Activated CD4-positive, alpha-beta memory T cell treated with anti-CD3 and anti-CD28 coated beads, Interleukin-2, amount 10 ng/mL, durations not matched to agents 7 days and 5 days (primary cell): Measurements from ENCODE around the gene PSAT1. TPM values are rescaled to one million over a fixed set of nuclear protein-coding genes. Genes with fewer than 3 reads are reported as not detected.

Experiments used
- CTCF ChIA-PET: fragments of 350-600 bp; sonication (Branson Sonifier 250); formaldehyde crosslinking; loops from one replicate; lab custom pipeline; 2021; ENCODE audit warnings: antibody characterized with exemption, inconsistent platforms; lab: Charles Lee
- POLR2A ChIA-PET: fragments of 350-600 bp; sonication (Branson Sonifier 250); formaldehyde crosslinking; loops from one replicate; lab custom pipeline; 2021; ENCODE audit warnings: antibody characterized with exemption; lab: Charles Lee
- DNase-seq: peaks from one replicate; pipeline ENCODE4 v3.0.0-alpha.2; 2020
- H3K27ac Mint-ChIP-seq: one replicate; pipeline ENCODE4 v1.8.0; 2021; ENCODE audit warnings: mild to moderate bottlenecking, mixed read lengths
- H3K27me3 Mint-ChIP-seq: one replicate; pipeline ENCODE4 v1.8.0; 2021; ENCODE audit warnings: mixed read lengths
- H3K36me3 Mint-ChIP-seq: one replicate; pipeline ENCODE4 v1.8.0; 2021; ENCODE audit warnings: low read depth, mixed read lengths
- H3K4me1 Mint-ChIP-seq: one replicate; pipeline ENCODE4 v1.8.0; 2021; ENCODE audit warnings: mixed read lengths
- H3K4me3 Mint-ChIP-seq: one replicate; pipeline ENCODE4 v1.8.0; 2021; ENCODE audit warnings: mild to moderate bottlenecking, mixed read lengths
- H3K9me3 Mint-ChIP-seq: one replicate; pipeline ENCODE4 v1.8.0; 2021; ENCODE audit warnings: mixed read lengths
- total RNA-seq, 2 experiments: library from RNA; stranded (reverse); gene quantifications; one replicate each; pipeline ENCODE4 v1.2.3, GENCODE V29; 2021

PSAT1 gene
- 100 to 1,000 TPM; 125 to 130 TPM for total RNA-seq

- Mint-ChIP-seq H3K36me3 (peaks cover 30% of the 10 kb centered on the region), H3K27me3 (no peaks in the 10 kb centered on the region), H3K4me3 (peak within 1 kb of the TSS; percentile 93), H3K9me3 (no peaks in the 10 kb centered on the region), H3K4me1 (peaks cover 53% of the 10 kb centered on the region), H3K27ac (peak within 1 kb of the TSS; percentile 87)
- POLR2A ChIA-PET, result interaction anchor here (0.6 to 5.5 kb wide), 24 partner anchors 8 to 1275 kb away, joined by 3 to 51 read pairs (median 4); partner anchors contain the start of genes CEP78 and TLE4
- CTCF ChIA-PET, result interaction anchor here (0.5 to 1.5 kb wide), 13 partner anchors 9 to 1309 kb away, joined by 3 to 8 read pairs (median 5); partner anchors contain the start of gene CEP78
- DNase-seq, result peak; percentile 95
These were observed at the start of gene PSAT1 for GRCh38 chr9:78296893-78297671. PSAT1 (plus strand) TSS chr9:78297125; CDS start chr9:78297211, 86 bp downstream.

- Mint-ChIP-seq H3K9me3 (no peaks in the 10 kb centered on the region), H3K4me1 (peaks cover 6% of the 10 kb centered on the region), H3K27me3 (no peaks in the 10 kb centered on the region), H3K4me3 (no peak overlapping the region), H3K36me3 (peaks cover 44% of the 10 kb centered on the region), H3K27ac (no peak overlapping the region)
- ChIA-PET POLR2A (no interaction called here), CTCF (no interaction called here)
- no peak for DNase-seq
These were observed 48.3 kb upstream of the PSAT1 start for GRCh38 chr9:78248635-78249034.

GRCh38 chr9:78249542-78249941, 47.4 kb upstream of the PSAT1 start:
- H3K4me1 Mint-ChIP-seq, result peaks cover 6% of the 10 kb centered on the region
- H3K4me3 Mint-ChIP-seq, result no peak overlapping the region
- no peak overlapping the region for H3K27ac Mint-ChIP-seq
- peaks cover 47% of the 10 kb centered on the region for H3K36me3 Mint-ChIP-seq
- no peak for DNase-seq
- no peaks in the 10 kb centered on the region for H3K27me3 Mint-ChIP-seq
- POLR2A ChIA-PET, result no interaction called here
- CTCF ChIA-PET, result no interaction called here
- H3K9me3 Mint-ChIP-seq, result no peaks in the 10 kb centered on the region

GRCh38 chr9:78252616-78253015, 44.3 kb upstream of the PSAT1 start:
- no peaks in the 10 kb centered on the region for H3K9me3 Mint-ChIP-seq

GRCh38 chr9:78253285-78253684, 43.6 kb upstream of the PSAT1 start:
- H3K9me3 Mint-ChIP-seq, result no peaks in the 10 kb centered on the region
- H3K4me3 Mint-ChIP-seq, result no peak overlapping the region
- no peaks in the 10 kb centered on the region for H3K27me3 Mint-ChIP-seq
- DNase-seq, result no peak
- H3K27ac Mint-ChIP-seq, result no peak overlapping the region
- POLR2A ChIA-PET, result no interaction called here
- H3K4me1 Mint-ChIP-seq, result peaks cover 6% of the 10 kb centered on the region
- CTCF ChIA-PET, result no interaction called here
- peaks cover 42% of the 10 kb centered on the region for H3K36me3 Mint-ChIP-seq

More at GRCh38 chr9:78252616-78253015, 44.3 kb upstream of the PSAT1 start:
- Mint-ChIP-seq H3K36me3 (peaks cover 47% of the 10 kb centered on the region), H3K4me3 (no peak overlapping the region), H3K4me1 (peaks cover 6% of the 10 kb centered on the region), H3K27me3 (no peaks in the 10 kb centered on the region), H3K27ac (no peak overlapping the region)
- POLR2A ChIA-PET, result no interaction called here
- CTCF ChIA-PET, result no interaction called here
- no peak for DNase-seq

- H3K27ac Mint-ChIP-seq, result no peak overlapping the region
- DNase-seq, result no peak
- no peaks in the 10 kb centered on the region for H3K9me3 Mint-ChIP-seq
- H3K4me1 Mint-ChIP-seq, result no peaks in the 10 kb centered on the region
- H3K4me3 Mint-ChIP-seq, result no peak overlapping the region
- CTCF ChIA-PET, result interaction anchor here (2.2 to 3.6 kb wide), 2 partner anchors 108 kb away, joined by 8 to 13 read pairs; no protein-coding TSS in a partner anchor
- peaks cover 26% of the 10 kb centered on the region for H3K36me3 Mint-ChIP-seq
- POLR2A ChIA-PET, result no interaction called here
- H3K27me3 Mint-ChIP-seq, result no peaks in the 10 kb centered on the region
These were observed 35.4 kb upstream of the PSAT1 start for GRCh38 chr9:78261403-78262001.

- DNase-seq, result no peak
- no peaks in the 10 kb centered on the region for H3K27me3 Mint-ChIP-seq
- no peaks in the 10 kb centered on the region for H3K4me1 Mint-ChIP-seq
- H3K9me3 Mint-ChIP-seq, result no peaks in the 10 kb centered on the region
- H3K27ac Mint-ChIP-seq, result no peak overlapping the region
- H3K4me3 Mint-ChIP-seq, result no peak overlapping the region
- ChIA-PET POLR2A (no interaction called here), CTCF (interaction anchor here (3.6 kb wide), 1 partner anchor 107 kb away, joined by 13 read pairs; no protein-coding TSS in a partner anchor)
- peaks cover 26% of the 10 kb centered on the region for H3K36me3 Mint-ChIP-seq
These were observed 34.3 kb upstream of the PSAT1 start for GRCh38 chr9:78262655-78263054.

GRCh38 chr9:78267889-78268288, 29.0 kb upstream of the PSAT1 start:
- Mint-ChIP-seq H3K4me3 (no peak overlapping the region), H3K9me3 (no peaks in the 10 kb centered on the region), H3K27ac (no peak overlapping the region), H3K4me1 (no peaks in the 10 kb centered on the region), H3K36me3 (peaks cover 46% of the 10 kb centered on the region), H3K27me3 (no peaks in the 10 kb centered on the region)
- POLR2A ChIA-PET, result no interaction called here
- CTCF ChIA-PET, result no interaction called here
- DNase-seq, result no peak

GRCh38 chr9:78269784-78270183, 27.1 kb upstream of the PSAT1 start:
- no peak overlapping the region for H3K27ac Mint-ChIP-seq

GRCh38 chr9:78272307-78272706, 24.6 kb upstream of the PSAT1 start:
- no peak overlapping the region for H3K4me3 Mint-ChIP-seq
- H3K4me1 Mint-ChIP-seq, result no peaks in the 10 kb centered on the region
- H3K27ac Mint-ChIP-seq, result no peak overlapping the region
- DNase-seq, result no peak
- no peaks in the 10 kb centered on the region for H3K9me3 Mint-ChIP-seq
- peaks cover 27% of the 10 kb centered on the region for H3K36me3 Mint-ChIP-seq
- no peaks in the 10 kb centered on the region for H3K27me3 Mint-ChIP-seq
- POLR2A ChIA-PET, result no interaction called here
- CTCF ChIA-PET, result no interaction called here

More at GRCh38 chr9:78269784-78270183, 27.1 kb upstream of the PSAT1 start:
- POLR2A ChIA-PET, result no interaction called here
- Mint-ChIP-seq H3K9me3 (no peaks in the 10 kb centered on the region), H3K4me3 (no peak overlapping the region), H3K4me1 (no peaks in the 10 kb centered on the region), H3K27me3 (no peaks in the 10 kb centered on the region), H3K36me3 (peaks cover 44% of the 10 kb centered on the region)
- DNase-seq, result no peak
- CTCF ChIA-PET, result no interaction called here

- DNase-seq, result no peak
- ChIA-PET POLR2A (no interaction called here), CTCF (no interaction called here)
- H3K4me3 Mint-ChIP-seq, result no peak overlapping the region
- H3K9me3 Mint-ChIP-seq, result no peaks in the 10 kb centered on the region
- no peaks in the 10 kb centered on the region for H3K4me1 Mint-ChIP-seq
- H3K27me3 Mint-ChIP-seq, result no peaks in the 10 kb centered on the region
- H3K27ac Mint-ChIP-seq, result no peak overlapping the region
- H3K36me3 Mint-ChIP-seq, result peaks cover 17% of the 10 kb centered on the region
These were observed 23.2 kb upstream of the PSAT1 start for GRCh38 chr9:78273761-78274160.

- H3K36me3 Mint-ChIP-seq, result no peaks in the 10 kb centered on the region
- ChIA-PET CTCF (interaction anchor here (1.4 kb wide), 1 partner anchor 19 kb away, joined by 5 read pairs; the partner anchor contains the start of gene PSAT1), POLR2A (interaction anchor here (1.8 kb wide), 1 partner anchor 19 kb away, joined by 7 read pairs; the partner anchor contains the start of gene PSAT1)
- no peak overlapping the region for H3K27ac Mint-ChIP-seq
- peaks cover under 1% of the 10 kb centered on the region for H3K9me3 Mint-ChIP-seq
- no peaks in the 10 kb centered on the region for H3K27me3 Mint-ChIP-seq
- no peaks in the 10 kb centered on the region for H3K4me1 Mint-ChIP-seq
- no peak overlapping the region for H3K4me3 Mint-ChIP-seq
- DNase-seq, result no peak
These were observed 18.6 kb upstream of the PSAT1 start for GRCh38 chr9:78278177-78278777.

- Mint-ChIP-seq H3K27me3 (no peaks in the 10 kb centered on the region), H3K9me3 (peaks cover 3% of the 10 kb centered on the region), H3K4me1 (no peaks in the 10 kb centered on the region), H3K36me3 (peaks cover 2% of the 10 kb centered on the region), H3K4me3 (no peak overlapping the region), H3K27ac (no peak overlapping the region)
- no peak for DNase-seq
- POLR2A ChIA-PET, result interaction anchor here (1.8 kb wide), 1 partner anchor 18 kb away, joined by 7 read pairs; the partner anchor contains the start of gene PSAT1
- CTCF ChIA-PET, result interaction anchor here (1.4 kb wide), 1 partner anchor 18 kb away, joined by 5 read pairs; the partner anchor contains the start of gene PSAT1
These were observed 18.1 kb upstream of the PSAT1 start for GRCh38 chr9:78278801-78279200.
